Panc1 (cell line): ENCODE data around the gene GSG1L. TPM values are rescaled to one million over a fixed set of nuclear protein-coding genes. Genes with fewer than 3 reads are reported as not detected.

Experiments
- ATAC-seq: fragments of 200-7000 bp; cut with Tn5 transposase; 2 replicates; pipeline ENCODE4 v1.9.1; 2020; ENCODE audit warnings: mild to moderate bottlenecking, moderate library complexity
- BruUV-seq: library from RNA; stranded (reverse); fragments of 400-500 nt; replicated peaks from 2 replicates; lab custom pipeline; 2021; lab: Mats Ljungman, UMichigan
- CTCF ChIA-PET: fragments of 300-600 bp; sonication (Branson Sonifier 250); formaldehyde crosslinking; loops from one replicate; lab custom pipeline; 2022; ENCODE audit warnings: antibody characterized with exemption; lab: Charles Lee
- POLR2A ChIA-PET: fragments of 300-600 bp; sonication (Branson Sonifier 250); formaldehyde crosslinking; loops from one replicate; lab custom pipeline; 2022; ENCODE audit warnings: antibody characterized with exemption; lab: Charles Lee
- DNase-seq: peaks from one replicate; pipeline ENCODE4 v3.0.0-alpha.2; 2010; ENCODE audit warnings: low read depth, low spot score
- H3K27ac ChIP-seq: 2 replicates; pipeline ENCODE4 v1.5.1; 2011; ENCODE audit warnings: mild to moderate bottlenecking, low read length, inconsistent platforms
- H3K27me3 ChIP-seq: fragments of 200-500 bp; sonication (Bioruptor generic); 2 replicates; pipeline ENCODE4 v1.6.0; 2014; ENCODE audit warnings: low read length, inconsistent platforms; ENCODE audit not compliant: control insufficient read depth, insufficient read depth
- H3K36me3 ChIP-seq: fragments of 200-500 bp; sonication (Bioruptor generic); 2 replicates; pipeline ENCODE4 v1.5.1; 2014; ENCODE audit warnings: inconsistent platforms, mild to moderate bottlenecking, low read length, moderate library complexity; ENCODE audit not compliant: control insufficient read depth, insufficient read depth
- H3K4me1 ChIP-seq: 2 replicates; pipeline ENCODE4 v1.5.1; 2011; ENCODE audit warnings: inconsistent platforms, mild to moderate bottlenecking, low read length, moderate library complexity; ENCODE audit not compliant: control insufficient read depth, insufficient read depth
- H3K4me3 ChIP-seq, 2 experiments: 2 replicates each; pipeline ENCODE4 v1.5.1; 2011 to 2012; ENCODE audit warnings: low read depth in 2 of 2, low read length in 2 of 2, mild to moderate bottlenecking in 2 of 2, inconsistent platforms in 1 of 2, moderate library complexity in 1 of 2
- H3K9me3 ChIP-seq: fragments of 200-500 bp; sonication (Bioruptor generic); 2 replicates; pipeline ENCODE4 v1.5.1; 2014; ENCODE audit warnings: low read depth, mild to moderate bottlenecking, inconsistent platforms, low read length, moderate library complexity; ENCODE audit not compliant: control insufficient read depth, insufficient read depth
- POLR2AphosphoS5 ChIP-seq: IDR thresholded peaks from 2 replicates; pipeline ENCODE4 v1.6.1; 2012; ENCODE audit warnings: mild to moderate bottlenecking, low read depth, low read length, moderate library complexity
- SIN3A ChIP-seq: IDR thresholded peaks from 2 replicates; pipeline ENCODE4 v1.6.1; 2012; ENCODE audit warnings: low read depth, mild to moderate bottlenecking, low read length, moderate library complexity, borderline replicate concordance; ENCODE audit not compliant: insufficient read depth
- TCF7L2 ChIP-seq: IDR thresholded peaks from 2 replicates; pipeline ENCODE4 v1.6.1; 2011; ENCODE audit warnings: mild to moderate bottlenecking, low read depth, low read length, inconsistent platforms
- in situ Hi-C: cut with HindIII; loops from 2 replicates; pipeline ENCODE4 v1.10.0; 2016; ENCODE audit warnings: low sequenced_read_pairs, low pct_unique_long_range_greater_than_20kb
- intact Hi-C: fragments of 100-400 bp; cut with micrococcal nuclease; formaldehyde crosslinking; loops from one replicate; pipeline ENCODE4 v1.10.0; 2022; ENCODE audit not compliant: unreplicated experiment
- total RNA-seq: library from RNA; stranded (reverse); gene quantifications from one replicate; pipeline ENCODE4 v1.2.1, GENCODE V29; 2021; ENCODE audit not compliant: unreplicated experiment
- TF ChIP-seq, protein P1 (sequence below): fragments of 450-650 bp; IDR thresholded peaks from 2 replicates; pipeline ENCODE4 v1.5.1; 2017; ENCODE audit warnings: mild to moderate bottlenecking
- TF ChIP-seq, protein P2 (sequence below), 2 experiments: IDR thresholded peaks; 2 replicates each; pipeline ENCODE4 v1.6.1; 2011 to 2012; ENCODE audit warnings: low read depth in 2 of 2, control low read depth in 1 of 2, low read length in 1 of 2, mild to moderate bottlenecking in 1 of 2, moderate library complexity in 1 of 2; ENCODE audit not compliant: insufficient read depth in 1 of 2

The GSG1L gene
- total RNA-seq, 1 experiment from 2014 or later: 0.08 TPM

DNA sequence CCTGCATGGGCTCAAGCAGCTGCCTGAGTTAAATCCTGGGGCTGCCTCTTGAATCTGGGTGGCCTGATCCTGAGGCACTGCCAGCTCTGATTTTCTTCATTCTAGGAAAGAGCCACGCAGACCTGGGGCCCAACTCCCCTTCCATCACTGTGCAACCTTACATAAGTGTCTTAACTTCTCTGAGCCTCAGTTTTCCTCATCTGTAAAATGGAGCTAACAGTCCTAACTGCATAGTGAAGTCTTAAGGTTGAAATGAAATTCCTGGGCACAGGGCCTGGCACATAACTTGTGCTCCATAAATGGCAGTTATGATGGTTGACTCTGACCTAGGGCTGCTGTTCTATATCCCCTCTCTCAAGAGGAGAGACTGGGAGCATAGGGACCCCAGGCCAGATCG lies 236.6 kb downstream of the GSG1L start:
- no peak for ATAC-seq
- TF ChIP-seq, protein P1, sequence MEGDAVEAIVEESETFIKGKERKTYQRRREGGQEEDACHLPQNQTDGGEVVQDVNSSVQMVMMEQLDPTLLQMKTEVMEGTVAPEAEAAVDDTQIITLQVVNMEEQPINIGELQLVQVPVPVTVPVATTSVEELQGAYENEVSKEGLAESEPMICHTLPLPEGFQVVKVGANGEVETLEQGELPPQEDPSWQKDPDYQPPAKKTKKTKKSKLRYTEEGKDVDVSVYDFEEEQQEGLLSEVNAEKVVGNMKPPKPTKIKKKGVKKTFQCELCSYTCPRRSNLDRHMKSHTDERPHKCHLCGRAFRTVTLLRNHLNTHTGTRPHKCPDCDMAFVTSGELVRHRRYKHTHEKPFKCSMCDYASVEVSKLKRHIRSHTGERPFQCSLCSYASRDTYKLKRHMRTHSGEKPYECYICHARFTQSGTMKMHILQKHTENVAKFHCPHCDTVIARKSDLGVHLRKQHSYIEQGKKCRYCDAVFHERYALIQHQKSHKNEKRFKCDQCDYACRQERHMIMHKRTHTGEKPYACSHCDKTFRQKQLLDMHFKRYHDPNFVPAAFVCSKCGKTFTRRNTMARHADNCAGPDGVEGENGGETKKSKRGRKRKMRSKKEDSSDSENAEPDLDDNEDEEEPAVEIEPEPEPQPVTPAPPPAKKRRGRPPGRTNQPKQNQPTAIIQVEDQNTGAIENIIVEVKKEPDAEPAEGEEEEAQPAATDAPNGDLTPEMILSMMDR: no peak
- TF ChIP-seq, protein P2, sequence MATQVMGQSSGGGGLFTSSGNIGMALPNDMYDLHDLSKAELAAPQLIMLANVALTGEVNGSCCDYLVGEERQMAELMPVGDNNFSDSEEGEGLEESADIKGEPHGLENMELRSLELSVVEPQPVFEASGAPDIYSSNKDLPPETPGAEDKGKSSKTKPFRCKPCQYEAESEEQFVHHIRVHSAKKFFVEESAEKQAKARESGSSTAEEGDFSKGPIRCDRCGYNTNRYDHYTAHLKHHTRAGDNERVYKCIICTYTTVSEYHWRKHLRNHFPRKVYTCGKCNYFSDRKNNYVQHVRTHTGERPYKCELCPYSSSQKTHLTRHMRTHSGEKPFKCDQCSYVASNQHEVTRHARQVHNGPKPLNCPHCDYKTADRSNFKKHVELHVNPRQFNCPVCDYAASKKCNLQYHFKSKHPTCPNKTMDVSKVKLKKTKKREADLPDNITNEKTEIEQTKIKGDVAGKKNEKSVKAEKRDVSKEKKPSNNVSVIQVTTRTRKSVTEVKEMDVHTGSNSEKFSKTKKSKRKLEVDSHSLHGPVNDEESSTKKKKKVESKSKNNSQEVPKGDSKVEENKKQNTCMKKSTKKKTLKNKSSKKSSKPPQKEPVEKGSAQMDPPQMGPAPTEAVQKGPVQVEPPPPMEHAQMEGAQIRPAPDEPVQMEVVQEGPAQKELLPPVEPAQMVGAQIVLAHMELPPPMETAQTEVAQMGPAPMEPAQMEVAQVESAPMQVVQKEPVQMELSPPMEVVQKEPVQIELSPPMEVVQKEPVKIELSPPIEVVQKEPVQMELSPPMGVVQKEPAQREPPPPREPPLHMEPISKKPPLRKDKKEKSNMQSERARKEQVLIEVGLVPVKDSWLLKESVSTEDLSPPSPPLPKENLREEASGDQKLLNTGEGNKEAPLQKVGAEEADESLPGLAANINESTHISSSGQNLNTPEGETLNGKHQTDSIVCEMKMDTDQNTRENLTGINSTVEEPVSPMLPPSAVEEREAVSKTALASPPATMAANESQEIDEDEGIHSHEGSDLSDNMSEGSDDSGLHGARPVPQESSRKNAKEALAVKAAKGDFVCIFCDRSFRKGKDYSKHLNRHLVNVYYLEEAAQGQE (IDR thresholded peaks at IDR 0.05; ENCODE audit: insufficient read depth in 1 of 2, low read depth in 2 of 2, low read length in 1 of 2): no peak
- TF ChIP-seq TCF7L2 (no peak), SIN3A (no peak), POLR2AphosphoS5 (no peak)
- DNase-seq: no peak
- CTCF ChIA-PET: no interaction called here
- no TSS peak for BruUV-seq
- no peak overlapping the region for H3K27ac ChIP-seq
- H3K4me1 ChIP-seq: no peaks in the 10 kb centered on the region
- H3K36me3 ChIP-seq: no peaks in the 10 kb centered on the region
- intact Hi-C loops: no loop called here
- in situ Hi-C loops: no loop called here
- H3K27me3 ChIP-seq: peaks cover 2% of the 10 kb centered on the region; the same call in 1 of the 2 replicates
- POLR2A ChIA-PET: no interaction called here
- H3K4me3 ChIP-seq: no peak overlapping the region
- no peaks in the 10 kb centered on the region for H3K9me3 ChIP-seq

DNA sequence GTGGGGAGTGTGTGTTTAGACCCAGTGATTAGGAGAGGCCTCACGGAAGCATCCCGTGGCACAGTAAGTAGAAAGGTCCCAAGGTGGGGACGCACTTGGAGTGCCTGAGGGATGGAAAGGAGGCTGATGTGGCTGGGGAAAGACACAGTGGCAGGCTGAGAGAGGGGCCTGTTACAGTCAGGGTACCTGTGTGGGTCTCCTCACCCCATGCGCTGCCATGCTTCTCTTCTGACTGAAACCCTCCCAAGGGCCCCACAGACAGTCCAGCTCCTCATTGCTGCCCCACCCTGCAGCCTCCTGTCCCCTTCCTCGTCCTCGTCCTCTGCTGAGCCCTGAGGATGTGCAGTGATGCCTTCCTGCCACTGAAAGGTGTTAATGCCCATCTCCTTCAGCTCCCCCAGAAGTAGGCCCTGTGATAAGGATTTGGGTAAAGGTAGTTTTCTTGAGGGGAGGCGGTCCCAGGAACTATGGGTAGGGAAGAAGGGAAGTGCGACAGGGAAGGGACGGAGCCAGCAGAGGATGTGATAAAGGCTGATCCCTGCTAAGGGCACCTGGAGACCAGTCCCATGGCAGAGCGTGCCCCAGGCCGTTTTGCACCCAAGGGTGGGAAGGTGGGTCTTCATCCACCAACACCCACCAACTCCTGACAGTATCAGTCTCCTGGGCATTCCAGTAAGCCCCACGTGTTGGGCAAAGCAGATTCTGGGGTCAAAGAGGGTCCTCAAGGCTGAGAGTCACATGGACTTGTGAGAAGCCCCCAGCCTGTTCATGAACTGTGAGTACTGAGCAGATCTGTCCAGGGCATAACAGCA lies 237.2 kb downstream of the GSG1L start:
- POLR2A ChIA-PET: no interaction called here
- H3K27me3 ChIP-seq: peaks cover 2% of the 10 kb centered on the region; the same call in 1 of the 2 replicates
- in situ Hi-C loops (no loop called here), intact Hi-C loops (no loop called here)
- no peaks in the 10 kb centered on the region for H3K9me3 ChIP-seq
- no peak for TF ChIP-seq SIN3A
- no peak for TF ChIP-seq TCF7L2
- TF ChIP-seq, protein P1: no peak
- TF ChIP-seq POLR2AphosphoS5: no peak
- TF ChIP-seq, protein P2 (IDR thresholded peaks at IDR 0.05; ENCODE audit: insufficient read depth in 1 of 2, low read depth in 2 of 2, low read length in 1 of 2): no peak
- no peak overlapping the region for H3K4me3 ChIP-seq
- DNase-seq: no peak
- no peaks in the 10 kb centered on the region for H3K4me1 ChIP-seq
- CTCF ChIA-PET: no interaction called here
- H3K36me3 ChIP-seq: no peaks in the 10 kb centered on the region
- ATAC-seq: no peak
- BruUV-seq: no TSS peak
- H3K27ac ChIP-seq: no peak overlapping the region
